GM23338 (cell line): ENCODE results near the gene ITIH6. TPM values are rescaled to one million over a fixed set of nuclear protein-coding genes. Genes with fewer than 3 reads are reported as not detected.
"Not testable (repeated sequence)": the region's sequence is repeated elsewhere in the genome, so short reads cannot be mapped to it uniquely, and the experiment has no call there.

Source experiments
- ATAC-seq: fragments of 200-7000 bp; cut with Tn5 transposase; 3 replicates; pipeline ENCODE4 v1.9.1; 2020
- DNase-seq: peaks from one replicate; pipeline ENCODE4 v3.0.0-alpha.2; 2015; ENCODE audit warnings: low spot score
- H2AFZ ChIP-seq: fragments of 200-600 bp; sonication (generic); 2 replicates; pipeline ENCODE4 v1.8.0; 2016; ENCODE audit warnings: antibody characterized with exemption, mild to moderate bottlenecking, moderate library complexity
- H3F3A ChIP-seq: fragments of 200-600 bp; sonication (generic); replicated peaks from 2 replicates; pipeline ENCODE4 v1.8.0; 2017; ENCODE audit warnings: antibody characterized with exemption, mixed run types, low read depth
- H3K27ac ChIP-seq: fragments of 200-600 bp; sonication (generic); 2 replicates; pipeline ENCODE4 v1.6.1; 2016; ENCODE audit warnings: low read depth
- H3K27me3 ChIP-seq: fragments of 200-600 bp; sonication (generic); 2 replicates; pipeline ENCODE4 v1.8.0; 2016; ENCODE audit warnings: mild to moderate bottlenecking, mixed run types, moderate library complexity; ENCODE audit not compliant: insufficient read depth
- H3K36me3 ChIP-seq: fragments of 200-600 bp; sonication (generic); 2 replicates; pipeline ENCODE4 v1.8.0; 2016; ENCODE audit warnings: mild to moderate bottlenecking; ENCODE audit not compliant: insufficient read depth
- H3K4me1 ChIP-seq: fragments of 200-600 bp; sonication (generic); 2 replicates; pipeline ENCODE4 v1.8.0; 2016; ENCODE audit warnings: mild to moderate bottlenecking, moderate library complexity; ENCODE audit not compliant: insufficient read depth
- H3K4me2 ChIP-seq: fragments of 200-600 bp; sonication (generic); 2 replicates; pipeline ENCODE4 v1.7.1; 2017; ENCODE audit warnings: mixed run types
- H3K4me3 ChIP-seq: fragments of 200-600 bp; sonication (generic); 2 replicates; pipeline ENCODE4 v1.6.1; 2016; ENCODE audit warnings: mixed run types
- H3K79me2 ChIP-seq: fragments of 200-600 bp; sonication (generic); replicated peaks from 2 replicates; pipeline ENCODE4 v1.8.0; 2017; ENCODE audit warnings: mild to moderate bottlenecking; ENCODE audit not compliant: insufficient read depth
- H3K9me2 ChIP-seq: fragments of 200-600 bp; sonication (generic); 2 replicates; pipeline ENCODE4 v1.8.0; 2017; ENCODE audit not compliant: insufficient read depth
- H4K20me1 ChIP-seq: fragments of 200-600 bp; sonication (generic); replicated peaks from 2 replicates; pipeline ENCODE4 v1.8.0; 2017; ENCODE audit warnings: mild to moderate bottlenecking; ENCODE audit not compliant: insufficient read depth
- H3K27ac Mint-ChIP-seq: 2 replicates; pipeline ENCODE4 v1.8.0; 2020; ENCODE audit warnings: inconsistent platforms, mild to moderate bottlenecking, moderate library complexity, mixed read lengths
- H3K27me3 Mint-ChIP-seq: 3 replicates; pipeline ENCODE4 v1.8.0; 2022; ENCODE audit warnings: low read depth, mild to moderate bottlenecking, moderate library complexity, mixed read lengths, inconsistent platforms; ENCODE audit not compliant: insufficient read depth, poor library complexity
- H3K36me3 Mint-ChIP-seq: 3 replicates; pipeline ENCODE4 v1.8.0; 2021; ENCODE audit warnings: low read depth, mild to moderate bottlenecking, inconsistent platforms, moderate library complexity, mixed read lengths
- H3K4me1 Mint-ChIP-seq: 3 replicates; pipeline ENCODE4 v1.8.0; 2020; ENCODE audit warnings: mild to moderate bottlenecking, inconsistent platforms, mixed read lengths
- H3K4me3 Mint-ChIP-seq: 3 replicates; pipeline ENCODE4 v1.8.0; 2021; ENCODE audit warnings: moderate library complexity, mild to moderate bottlenecking, inconsistent platforms, mixed read lengths
- H3K9me3 Mint-ChIP-seq: 3 replicates; pipeline ENCODE4 v1.8.0; 2020; ENCODE audit warnings: moderate library complexity, mild to moderate bottlenecking, inconsistent platforms, mixed read lengths
- CREB1 ChIP-seq: fragments of 250-450 bp; sonication (Bioruptor Pico); IDR thresholded peaks from 2 replicates; pipeline ENCODE4 v1.5.0; 2020; ENCODE audit warnings: low read depth, mild to moderate bottlenecking, moderate library complexity
- EZH2 ChIP-seq: fragments of 200-600 bp; sonication (generic); IDR thresholded peaks from one replicate; pipeline ENCODE4 v1.8.0; 2017; ENCODE audit warnings: antibody characterized with exemption, mild to moderate bottlenecking, low read depth; ENCODE audit not compliant: unreplicated experiment
- JUNB ChIP-seq: IDR thresholded peaks from one replicate; pipeline ENCODE4 v1.6.1; 2016; ENCODE audit warnings: antibody characterized with exemption; ENCODE audit not compliant: unreplicated experiment
- NANOG ChIP-seq: IDR thresholded peaks from 2 replicates; pipeline ENCODE4 v1.6.1; 2016; ENCODE audit warnings: antibody characterized with exemption, borderline replicate concordance
- STAT1 ChIP-seq: IDR thresholded peaks from one replicate; pipeline ENCODE4 v1.6.1; 2016; ENCODE audit warnings: antibody characterized with exemption; ENCODE audit not compliant: unreplicated experiment
- ZNF331 ChIP-seq: fragments of 250-450 bp; sonication (Bioruptor Pico); IDR thresholded peaks from 2 replicates; pipeline ENCODE4 v1.5.0; 2020; ENCODE audit warnings: low read depth, mild to moderate bottlenecking, moderate library complexity
- ZNF462 ChIP-seq: fragments of 250-450 bp; sonication (Bioruptor Pico); IDR thresholded peaks from 2 replicates; pipeline ENCODE4 v1.5.0; 2020; ENCODE audit warnings: mild to moderate bottlenecking, moderate library complexity
- polyA plus RNA-seq: library from polyadenylated mRNA; unstranded; fragments of >200 nt; fragmentation: Nextera tagmentation; extraction: Ambion mirVana; gene quantifications from 2 replicates; pipeline ENCODE4 v1.2.1, GENCODE V29; 2016
- total RNA-seq: library from RNA; depleted of rRNA; stranded (reverse); fragments of >200 nt; shearing (Covaris generic); gene quantifications from 2 replicates; pipeline ENCODE4 v1.2.3, GENCODE V29; 2014
- TF ChIP-seq, protein P1 (sequence below), 2 experiments: fragments of 200-600 bp in 1 of 2; sonication (generic) in 1 of 2; conservative IDR thresholded peaks; 2 replicates each; pipeline versions ENCODE4 v1.5.1 to v1.6.1; 2016 to 2017; ENCODE audit warnings: antibody characterized with exemption in 2 of 2, low read depth in 2 of 2, mild to moderate bottlenecking in 2 of 2, moderate library complexity in 1 of 2
- TF ChIP-seq, protein P2 (sequence below): IDR thresholded peaks from 2 replicates; pipeline ENCODE4 v1.6.1; 2016; ENCODE audit warnings: antibody characterized with exemption

The ITIH6 gene
- total and polyA plus RNA-seq, 2 experiments from 2014 or later = not detected

DNA sequence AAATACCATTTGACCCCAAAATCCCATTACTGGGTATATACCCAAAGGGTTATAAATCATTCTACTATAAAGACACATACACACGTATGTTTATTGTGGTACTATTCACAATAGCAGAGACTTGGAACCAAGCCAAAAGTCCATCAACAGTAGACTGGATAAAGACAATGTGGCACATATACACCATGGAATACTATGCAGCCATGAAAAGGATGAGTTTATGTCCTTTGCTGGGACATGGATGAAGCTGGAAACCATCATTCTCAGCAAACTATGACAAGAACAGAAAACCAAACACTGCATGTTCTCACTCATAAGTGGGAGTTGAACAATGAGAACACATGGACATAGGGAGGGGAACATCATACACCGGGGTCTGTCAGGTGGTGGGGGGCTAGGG lies 49.6 kb upstream of the ITIH6 start:
- H3K27me3 ChIP-seq, H3K36me3 Mint-ChIP-seq, H3K36me3 ChIP-seq, H3K4me2 ChIP-seq, H3K4me1 ChIP-seq, H2AFZ ChIP-seq, H3F3A ChIP-seq, H3K4me3 Mint-ChIP-seq, H3K4me1 Mint-ChIP-seq, H4K20me1 ChIP-seq, H3K27ac Mint-ChIP-seq, DNase-seq, H3K79me2 ChIP-seq, H3K27ac ChIP-seq, H3K9me3 Mint-ChIP-seq, H3K9me2 ChIP-seq, ATAC-seq, H3K27me3 Mint-ChIP-seq, H3K4me3 ChIP-seq: not testable (repeated sequence)

GRCh38 chrX:54843050-54843449 lies 45.0 kb upstream of the ITIH6 start:
- no peak overlapping the region for H3K27ac ChIP-seq
- no peak for ATAC-seq
- Mint-ChIP-seq H3K27ac (no peak overlapping the region), H3K27me3 (peaks cover 1% of the 10 kb centered on the region), H3K4me3 (no peak overlapping the region), H3K9me3 (no peaks in the 10 kb centered on the region), H3K36me3 (no peaks in the 10 kb centered on the region), H3K4me1 (peaks cover 9% of the 10 kb centered on the region; the same call in 2 of the 3 replicates)
- H3K9me2 ChIP-seq = no peaks in the 10 kb centered on the region
- no peaks in the 10 kb centered on the region for H3K4me1 ChIP-seq
- H3K4me2 ChIP-seq = no peak overlapping the region
- no peaks in the 10 kb centered on the region for H3F3A ChIP-seq
- H3K36me3 ChIP-seq = no peaks in the 10 kb centered on the region
- H3K79me2 ChIP-seq = no peaks in the 10 kb centered on the region
- no peak for DNase-seq
- TF ChIP-seq STAT1 = no peak
- H3K27me3 ChIP-seq = no peaks in the 10 kb centered on the region
- no peaks in the 10 kb centered on the region for H4K20me1 ChIP-seq
- no peak overlapping the region for H3K4me3 ChIP-seq
- H2AFZ ChIP-seq = no peak overlapping the region

GRCh38 chrX:54842607-54843006 lies 44.6 kb upstream of the ITIH6 start:
- no peak overlapping the region for H2AFZ ChIP-seq
- no peak overlapping the region for H3K4me3 ChIP-seq
- DNase-seq (no peak), ATAC-seq (no peak)
- Mint-ChIP-seq H3K27ac (no peak overlapping the region), H3K36me3 (no peaks in the 10 kb centered on the region), H3K9me3 (no peaks in the 10 kb centered on the region), H3K4me3 (no peak overlapping the region), H3K27me3 (peaks cover 1% of the 10 kb centered on the region), H3K4me1 (peaks cover 9% of the 10 kb centered on the region; the same call in 2 of the 3 replicates)
- no peaks in the 10 kb centered on the region for H4K20me1 ChIP-seq
- H3K27me3 ChIP-seq = no peaks in the 10 kb centered on the region
- no peak overlapping the region for H3K4me2 ChIP-seq
- H3K27ac ChIP-seq = no peak overlapping the region
- H3K4me1 ChIP-seq = no peaks in the 10 kb centered on the region
- no peaks in the 10 kb centered on the region for H3K36me3 ChIP-seq
- no peaks in the 10 kb centered on the region for H3F3A ChIP-seq
- H3K9me2 ChIP-seq = no peaks in the 10 kb centered on the region
- H3K79me2 ChIP-seq = no peaks in the 10 kb centered on the region
- TF ChIP-seq ZNF462 (CRISPR knock-in tag) (no peak), JUNB (no peak), EZH2 (no peak), NANOG (no peak), ZNF331 (CRISPR knock-in tag) (no peak), CREB1 (no peak)
- TF ChIP-seq, protein P1, sequence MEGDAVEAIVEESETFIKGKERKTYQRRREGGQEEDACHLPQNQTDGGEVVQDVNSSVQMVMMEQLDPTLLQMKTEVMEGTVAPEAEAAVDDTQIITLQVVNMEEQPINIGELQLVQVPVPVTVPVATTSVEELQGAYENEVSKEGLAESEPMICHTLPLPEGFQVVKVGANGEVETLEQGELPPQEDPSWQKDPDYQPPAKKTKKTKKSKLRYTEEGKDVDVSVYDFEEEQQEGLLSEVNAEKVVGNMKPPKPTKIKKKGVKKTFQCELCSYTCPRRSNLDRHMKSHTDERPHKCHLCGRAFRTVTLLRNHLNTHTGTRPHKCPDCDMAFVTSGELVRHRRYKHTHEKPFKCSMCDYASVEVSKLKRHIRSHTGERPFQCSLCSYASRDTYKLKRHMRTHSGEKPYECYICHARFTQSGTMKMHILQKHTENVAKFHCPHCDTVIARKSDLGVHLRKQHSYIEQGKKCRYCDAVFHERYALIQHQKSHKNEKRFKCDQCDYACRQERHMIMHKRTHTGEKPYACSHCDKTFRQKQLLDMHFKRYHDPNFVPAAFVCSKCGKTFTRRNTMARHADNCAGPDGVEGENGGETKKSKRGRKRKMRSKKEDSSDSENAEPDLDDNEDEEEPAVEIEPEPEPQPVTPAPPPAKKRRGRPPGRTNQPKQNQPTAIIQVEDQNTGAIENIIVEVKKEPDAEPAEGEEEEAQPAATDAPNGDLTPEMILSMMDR (conservative IDR thresholded peaks at IDR 0.05; ENCODE audit: low read depth in 2 of 2) = no peak
- TF ChIP-seq, protein P2, sequence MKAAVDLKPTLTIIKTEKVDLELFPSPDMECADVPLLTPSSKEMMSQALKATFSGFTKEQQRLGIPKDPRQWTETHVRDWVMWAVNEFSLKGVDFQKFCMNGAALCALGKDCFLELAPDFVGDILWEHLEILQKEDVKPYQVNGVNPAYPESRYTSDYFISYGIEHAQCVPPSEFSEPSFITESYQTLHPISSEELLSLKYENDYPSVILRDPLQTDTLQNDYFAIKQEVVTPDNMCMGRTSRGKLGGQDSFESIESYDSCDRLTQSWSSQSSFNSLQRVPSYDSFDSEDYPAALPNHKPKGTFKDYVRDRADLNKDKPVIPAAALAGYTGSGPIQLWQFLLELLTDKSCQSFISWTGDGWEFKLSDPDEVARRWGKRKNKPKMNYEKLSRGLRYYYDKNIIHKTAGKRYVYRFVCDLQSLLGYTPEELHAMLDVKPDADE = no peak
